Osteocyte (in vitro differentiated cells): ENCODE data around the gene KIF5C. TPM values are rescaled to one million over a fixed set of nuclear protein-coding genes. Genes with fewer than 3 reads are reported as not detected.

Experiments
- DNase-seq: peaks from one replicate; pipeline ENCODE4 v3.0.0; 2021; ENCODE audit warnings: mixed read lengths; ENCODE audit not compliant: unreplicated experiment; ENCODE audit errors: extremely low spot score
- H3K27ac Mint-ChIP-seq: one replicate; pipeline ENCODE4 v1.8.0; 2021; ENCODE audit warnings: mild to moderate bottlenecking, mixed read lengths; ENCODE audit not compliant: unreplicated experiment
- H3K27me3 Mint-ChIP-seq: one replicate; pipeline ENCODE4 v1.8.0; 2021; ENCODE audit warnings: mixed read lengths; ENCODE audit not compliant: unreplicated experiment
- H3K36me3 Mint-ChIP-seq: one replicate; pipeline ENCODE4 v1.8.0; 2021; ENCODE audit warnings: mixed read lengths; ENCODE audit not compliant: unreplicated experiment
- H3K4me1 Mint-ChIP-seq: one replicate; pipeline ENCODE4 v1.8.0; 2021; ENCODE audit warnings: mixed read lengths; ENCODE audit not compliant: unreplicated experiment
- H3K4me3 Mint-ChIP-seq: one replicate; pipeline ENCODE4 v1.8.0; 2021; ENCODE audit warnings: mild to moderate bottlenecking, moderate library complexity, mixed read lengths; ENCODE audit not compliant: unreplicated experiment
- H3K9me3 Mint-ChIP-seq: one replicate; pipeline ENCODE4 v1.8.0; 2021; ENCODE audit warnings: mixed read lengths; ENCODE audit not compliant: unreplicated experiment
- CTCF ChIP-seq: fragments of 200-600 bp; sonication (generic); IDR thresholded peaks from 2 replicates; pipeline ENCODE4 v1.5.0; 2021; ENCODE audit warnings: antibody characterized with exemption, mild to moderate bottlenecking, moderate library complexity
- total RNA-seq: library from RNA; stranded (reverse); gene quantifications from 2 replicates; pipeline ENCODE4 v1.2.1, GENCODE V29; 2021

Gene KIF5C
- total RNA-seq, 1 donor from 2014 or later, result 10.2 TPM

GRCh38 chr2:149061133-149061745 lies 186.2 kb downstream of the KIF5C start:
- no peak overlapping the region for H3K4me3 Mint-ChIP-seq
- peaks cover 22% of the 10 kb centered on the region for H3K4me1 Mint-ChIP-seq
- no peaks in the 10 kb centered on the region for H3K9me3 Mint-ChIP-seq
- no peak overlapping the region for H3K27ac Mint-ChIP-seq
- no peaks in the 10 kb centered on the region for H3K36me3 Mint-ChIP-seq
- no peak for DNase-seq
- TF ChIP-seq CTCF, result no peak
- no peaks in the 10 kb centered on the region for H3K27me3 Mint-ChIP-seq

- Mint-ChIP-seq H3K27ac (no peak overlapping the region), H3K9me3 (no peaks in the 10 kb centered on the region), H3K36me3 (no peaks in the 10 kb centered on the region), H3K4me1 (peaks cover 22% of the 10 kb centered on the region), H3K4me3 (no peak overlapping the region), H3K27me3 (no peaks in the 10 kb centered on the region)
- TF ChIP-seq CTCF, result no peak
- no peak for DNase-seq
Observed at GRCh38 chr2:149062531-149062930, 187.5 kb downstream of the KIF5C start.

GRCh38 chr2:149063177-149063576 lies 188.2 kb downstream of the KIF5C start:
- Mint-ChIP-seq H3K4me3 (no peak overlapping the region), H3K4me1 (peaks cover 22% of the 10 kb centered on the region), H3K36me3 (no peaks in the 10 kb centered on the region), H3K27ac (no peak overlapping the region), H3K9me3 (no peaks in the 10 kb centered on the region), H3K27me3 (no peaks in the 10 kb centered on the region)
- TF ChIP-seq CTCF, result no peak
- DNase-seq, result no peak

- no peak for TF ChIP-seq CTCF
- no peaks in the 10 kb centered on the region for H3K27me3 Mint-ChIP-seq
- H3K4me3 Mint-ChIP-seq, result no peak overlapping the region
- H3K36me3 Mint-ChIP-seq, result no peaks in the 10 kb centered on the region
- H3K4me1 Mint-ChIP-seq, result peaks cover 29% of the 10 kb centered on the region
- no peak overlapping the region for H3K27ac Mint-ChIP-seq
- H3K9me3 Mint-ChIP-seq, result no peaks in the 10 kb centered on the region
- no peak for DNase-seq
Observed at GRCh38 chr2:149064365-149064841, 189.4 kb downstream of the KIF5C start.

- Mint-ChIP-seq H3K27ac (no peak overlapping the region), H3K9me3 (no peaks in the 10 kb centered on the region), H3K36me3 (no peaks in the 10 kb centered on the region), H3K27me3 (no peaks in the 10 kb centered on the region), H3K4me1 (peaks cover 35% of the 10 kb centered on the region), H3K4me3 (no peak overlapping the region)
- TF ChIP-seq CTCF, result no peak
- no peak for DNase-seq
Observed at GRCh38 chr2:149064856-149065630, 190.0 kb downstream of the KIF5C start.
